Measurements from ENCODE around the gene STK25.
A peak's percentile ranks its signal among the peaks of the same experiment; 100 is the strongest.

GRCh38 chr2:241467777-241468475 is 40.5 kb downstream of the STK25 start:
- no peak for TF ChIP-seq CTCF (IDR thresholded peaks at IDR 0.05 in 8 of 11, conservative IDR thresholded peaks at IDR 0.05 in 3 of 11)
- TF ChIP-seq POLR2AphosphoS5 (IDR thresholded peaks at IDR 0.05), result peak in 1 of 3 donors; percentile 11
